NCI-H1694 treated with DMSO at 0.1 percent for 48 hours (cell line): Measurements from ENCODE around the gene MMP25.

Experiments
- DNase-seq: peaks from one replicate; lab custom pipeline; 2025; lab: John Stamatoyannopoulos, UW

The MMP25 gene

GRCh38 chr16:3096362-3096761 is 50.0 kb downstream of the MMP25 start:
- no peak for DNase-seq

- no peak for DNase-seq
Measured at GRCh38 chr16:3097266-3097665, 50.9 kb downstream of the MMP25 start.

- no peak for DNase-seq
Measured at GRCh38 chr16:3098459-3099394, 52.4 kb downstream of the MMP25 start, which contains the start of gene ZSCAN10. TSS of gene ZSCAN10 (minus strand) at chr16:3099294. CDS start at chr16:3092937, 6,357 bp downstream.

- DNase-seq = no peak
Measured at GRCh38 chr16:3099395-3099731, 53.0 kb downstream of the MMP25 start.

GRCh38 chr16:3099732-3100499 is 53.6 kb downstream of the MMP25 start:
- no peak for DNase-seq

- DNase-seq = peak; percentile 29
Measured at GRCh38 chr16:3101018-3101840, 54.9 kb downstream of the MMP25 start.

GRCh38 chr16:3101841-3102470 is 55.6 kb downstream of the MMP25 start:
- no peak for DNase-seq

- DNase-seq = peak; percentile 64
Measured at GRCh38 chr16:3106205-3106928, 60.0 kb downstream of the MMP25 start.
